Right lobe of liver (tissue), 6 donors: ENCODE measurements around the gene GALNT13. TPM values are rescaled to one million over a fixed set of nuclear protein-coding genes. Genes with fewer than 3 reads are reported as not detected.

Source experiments
- ATAC-seq, 4 donors: fragments of 200-7000 bp; cut with Tn5 transposase; one replicate each; pipeline ENCODE4 v1.9.1; 2020; ENCODE audit warnings: mild to moderate bottlenecking in 4 of 4, moderate library complexity in 4 of 4
- DNase-seq, 3 donors: peaks; one replicate each; pipeline ENCODE4 v3.0.0-alpha.2; 2020
- H3K27ac ChIP-seq, 3 donors: fragments of 200-600 bp; one replicate each; pipeline ENCODE4 v1.8.0; 2022
- H3K27me3 ChIP-seq, 2 donors: fragments of 200-600 bp; one replicate each; pipeline ENCODE4 v1.8.0; 2022
- H3K36me3 ChIP-seq, 4 donors: fragments of 200-600 bp; sonication (generic) in 1 of 4; one replicate each; pipeline versions ENCODE4 v1.5.1 to v1.8.0; 2017 to 2022; ENCODE audit warnings: control low read depth in 1 of 4
- H3K4me1 ChIP-seq, 4 donors: fragments of 200-600 bp; sonication (generic) in 1 of 4; one replicate each; pipeline versions ENCODE4 v1.5.1 to v1.8.0; 2017 to 2022; ENCODE audit warnings: control low read depth in 1 of 4
- H3K4me3 ChIP-seq, 3 donors: fragments of 200-600 bp; one replicate each; pipeline ENCODE4 v1.8.0; 2022
- H3K9me3 ChIP-seq, 4 donors: fragments of 200-600 bp; sonication (generic) in 1 of 4; one replicate each; pipeline versions ENCODE4 v1.5.1 to v1.8.0; 2017 to 2022; ENCODE audit warnings: control low read depth in 1 of 4
- POLR2A ChIP-seq: fragments of 450-650 bp; IDR thresholded peaks from one replicate; pipeline ENCODE4 v1.6.1; 2017; ENCODE audit warnings: antibody characterized with exemption, mild to moderate bottlenecking
- WGBS: methylation state at CpG from one replicate; pipeline ENCODE4 v1.1.6; 2018; ENCODE audit warnings: low coverage, low lambda C conversion rate; ENCODE audit not compliant: insufficient coverage; ENCODE audit errors: missing lambda C conversion rate; 5-methylcytosine and 5-hydroxymethylcytosine counted together
- intact Hi-C, 2 donors: fragments of 100-400 bp; cut with DNase I; formaldehyde crosslinking; loops; one replicate each; pipeline versions ENCODE4 v1.11.2 to v1.14.1; 2022
- total RNA-seq, 6 experiments: library from RNA; depleted of rRNA in 2 of 6; stranded (reverse); fragments of >200 nt in 2 of 6; fragmentation: NEBNext Ultra II Directional in 3 of 6; extraction: Animal tissue kit (Norgen Biotek cat#: 25700) in 3 of 6; gene quantifications; one replicate each; pipeline versions ENCODE4 v1.1.0 to v1.2.4, GENCODE V29; 2016 to 2023
- TF ChIP-seq, protein P1 (sequence below), 4 donors: fragments of 200-600 bp in 3 of 4; fragments of 450-650 bp in 1 of 4; IDR thresholded peaks; one replicate each; pipeline versions ENCODE4 v1.5.1 to v1.8.0; 2016 to 2022; ENCODE audit warnings: antibody characterized with exemption in 4 of 4, mild to moderate bottlenecking in 2 of 4
- donor health status: DM: no; HTN: yes; CAD: no.
- donor health status: DM: no; HTN: no; CAD: no.
- donor health status: DM: no; HTN: no; CAD: no.
- donor health status: DM: no; HTN: yes; CAD: no.
- donor health status: DM: no; HTN: yes; CAD: no.

GALNT13 gene
- total RNA-seq, 6 experiments from 2014 or later: not detected

DNA sequence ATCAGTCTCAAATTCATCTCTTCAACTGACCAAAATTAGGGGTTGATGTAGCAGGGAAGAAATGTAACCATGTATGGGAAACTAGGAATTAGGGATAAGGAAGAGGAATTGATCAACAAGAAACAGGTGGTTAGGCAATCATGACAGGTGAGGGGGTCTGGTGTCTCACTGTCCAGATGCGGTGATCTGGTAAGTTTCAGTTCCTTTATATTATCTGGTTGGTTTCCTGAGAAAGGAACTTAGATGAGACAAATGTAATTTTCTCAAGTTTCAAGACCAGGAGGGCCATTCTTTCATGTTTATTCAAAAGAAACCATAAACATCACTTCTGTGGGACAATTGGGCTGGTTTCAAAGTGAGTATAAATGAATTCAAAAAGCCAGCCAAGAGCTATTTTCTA lies 520.5 kb downstream of the GALNT13 start:
- no peak for ATAC-seq
- Histone ChIP-seq H3K4me1 (peaks cover 0 to 7% (median 0%) of the 10 kb centered on the region in 4 donors), H3K27ac (no peak overlapping the region), H3K4me3 (no peak overlapping the region), H3K36me3 (no peaks in the 10 kb centered on the region), H3K9me3 (no peaks in the 10 kb centered on the region), H3K27me3 (no peaks in the 10 kb centered on the region)
- TF ChIP-seq, protein P1, sequence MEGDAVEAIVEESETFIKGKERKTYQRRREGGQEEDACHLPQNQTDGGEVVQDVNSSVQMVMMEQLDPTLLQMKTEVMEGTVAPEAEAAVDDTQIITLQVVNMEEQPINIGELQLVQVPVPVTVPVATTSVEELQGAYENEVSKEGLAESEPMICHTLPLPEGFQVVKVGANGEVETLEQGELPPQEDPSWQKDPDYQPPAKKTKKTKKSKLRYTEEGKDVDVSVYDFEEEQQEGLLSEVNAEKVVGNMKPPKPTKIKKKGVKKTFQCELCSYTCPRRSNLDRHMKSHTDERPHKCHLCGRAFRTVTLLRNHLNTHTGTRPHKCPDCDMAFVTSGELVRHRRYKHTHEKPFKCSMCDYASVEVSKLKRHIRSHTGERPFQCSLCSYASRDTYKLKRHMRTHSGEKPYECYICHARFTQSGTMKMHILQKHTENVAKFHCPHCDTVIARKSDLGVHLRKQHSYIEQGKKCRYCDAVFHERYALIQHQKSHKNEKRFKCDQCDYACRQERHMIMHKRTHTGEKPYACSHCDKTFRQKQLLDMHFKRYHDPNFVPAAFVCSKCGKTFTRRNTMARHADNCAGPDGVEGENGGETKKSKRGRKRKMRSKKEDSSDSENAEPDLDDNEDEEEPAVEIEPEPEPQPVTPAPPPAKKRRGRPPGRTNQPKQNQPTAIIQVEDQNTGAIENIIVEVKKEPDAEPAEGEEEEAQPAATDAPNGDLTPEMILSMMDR (IDR thresholded peaks at IDR 0.05): no peak
- TF ChIP-seq POLR2A: no peak
- intact Hi-C loops: no loop called here
- WGBS: 36% methylated on average over 1 of the region's 1 CpG
- DNase-seq: no peak

DNA sequence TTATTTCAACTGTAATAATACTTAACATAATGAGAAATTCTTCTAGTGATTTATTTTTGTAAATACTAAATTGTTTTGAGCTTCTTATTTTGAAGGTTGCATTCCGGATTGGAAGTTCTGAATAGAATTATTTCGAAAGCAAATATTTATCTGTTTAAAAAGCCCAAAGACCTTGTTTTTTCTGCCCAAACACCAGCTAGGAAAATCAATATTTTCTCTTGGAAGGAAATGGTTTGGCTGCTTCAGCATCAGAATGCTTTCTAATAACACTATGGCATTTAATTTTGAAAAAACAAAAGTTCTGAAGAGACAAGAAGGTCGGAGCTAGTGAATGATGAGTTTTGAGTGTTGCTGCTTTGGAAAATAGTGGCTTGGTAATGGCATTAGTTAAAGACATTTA lies 522.9 kb downstream of the GALNT13 start:
- no peak for TF ChIP-seq POLR2A
- TF ChIP-seq, protein P1 (IDR thresholded peaks at IDR 0.05): no peak
- intact Hi-C loops: no loop called here
- WGBS: 17% methylated on average over 3 of the region's 3 CpGs
- no peaks in the 10 kb centered on the region for H3K36me3 ChIP-seq
- no peak for DNase-seq
- H3K9me3 ChIP-seq: no peaks in the 10 kb centered on the region
- peaks cover 0 to 7% (median 0%) of the 10 kb centered on the region in 4 donors for H3K4me1 ChIP-seq
- no peak overlapping the region for H3K4me3 ChIP-seq
- ATAC-seq: peak in 1 of 4 donors; percentile 23
- no peaks in the 10 kb centered on the region for H3K27me3 ChIP-seq
- no peak overlapping the region for H3K27ac ChIP-seq

DNA sequence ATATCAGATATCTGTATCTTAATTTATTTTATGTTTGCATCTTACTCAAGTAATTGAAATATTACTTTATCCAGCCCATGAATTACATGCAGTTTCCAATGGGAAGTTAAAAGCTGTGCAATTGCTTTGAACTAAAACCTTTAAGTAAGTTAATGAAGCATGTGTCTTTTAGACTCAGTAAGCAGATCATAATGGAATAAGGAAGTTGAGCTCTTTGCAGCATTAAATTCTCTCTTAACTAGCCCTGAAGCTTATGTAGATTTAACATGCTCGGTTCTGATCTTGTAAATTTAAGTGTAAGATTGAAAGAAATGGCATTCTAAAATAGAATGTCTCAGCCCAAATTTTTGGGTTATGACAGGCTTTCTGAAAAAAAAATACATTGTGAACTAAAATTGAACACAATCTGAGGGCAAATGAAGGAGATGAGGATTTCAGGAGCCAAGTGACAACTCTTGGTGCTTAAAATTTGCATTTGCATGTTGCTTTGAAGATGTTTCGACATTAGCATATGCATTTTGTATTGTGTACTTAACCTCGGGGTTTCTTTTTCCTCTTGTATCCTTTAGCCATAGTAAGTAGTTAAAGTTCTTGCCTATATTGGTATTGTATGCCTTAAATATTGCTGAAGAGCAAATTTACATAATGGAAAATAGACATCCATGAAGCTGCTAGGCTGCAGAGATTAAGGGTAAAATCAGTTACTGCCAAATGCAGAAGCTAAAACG lies 529.0 kb downstream of the GALNT13 start:
- Histone ChIP-seq H3K4me3 (no peak overlapping the region), H3K27ac (no peak overlapping the region), H3K27me3 (no peaks in the 10 kb centered on the region), H3K36me3 (no peaks in the 10 kb centered on the region), H3K9me3 (no peaks in the 10 kb centered on the region), H3K4me1 (no peaks in the 10 kb centered on the region)
- DNase-seq: no peak
- intact Hi-C loops: no loop called here
- WGBS: 32% methylated on average over 4 of the region's 4 CpGs
- TF ChIP-seq, protein P1 (IDR thresholded peaks at IDR 0.05): no peak
- TF ChIP-seq POLR2A: no peak
- no peak for ATAC-seq

DNA sequence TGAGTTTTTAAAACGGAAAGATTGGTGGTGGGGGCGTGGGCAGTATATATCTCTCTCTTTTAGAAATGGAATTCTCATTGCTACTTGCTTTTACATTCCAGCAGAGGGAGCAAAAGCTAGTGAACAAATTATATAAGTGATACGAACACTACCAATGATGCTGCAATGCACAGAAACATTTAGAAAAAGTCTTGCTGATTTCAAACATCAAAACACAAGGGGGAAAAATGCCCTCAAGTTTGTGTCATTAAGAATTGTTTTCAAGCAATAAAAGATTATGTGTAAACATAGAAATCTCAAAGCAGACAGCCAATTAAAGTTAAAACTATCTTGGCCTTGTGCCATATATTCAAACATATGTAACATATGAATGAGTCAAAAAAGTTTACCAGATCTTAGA lies 530.5 kb downstream of the GALNT13 start:
- peak; percentile 56 to 78 (median 74) for ATAC-seq
- TF ChIP-seq, protein P1 (IDR thresholded peaks at IDR 0.05): peak; percentile 34 to 54 (median 51)
- no peak for TF ChIP-seq POLR2A
- H3K27me3 ChIP-seq: no peaks in the 10 kb centered on the region
- H3K27ac ChIP-seq: no peak overlapping the region
- no peak overlapping the region for H3K4me3 ChIP-seq
- DNase-seq: no peak
- WGBS: 9% methylated on average over 3 of the region's 3 CpGs
- no peaks in the 10 kb centered on the region for H3K4me1 ChIP-seq
- H3K36me3 ChIP-seq: no peaks in the 10 kb centered on the region
- H3K9me3 ChIP-seq: no peaks in the 10 kb centered on the region
- intact Hi-C loops: no loop called here
